SKM-1 (cell line): ENCODE data around the gene LMOD1.
"Not testable (repeated sequence)": the region's sequence is repeated elsewhere in the genome, so short reads cannot be mapped to it uniquely, and the experiment has no call there.

Source experiments
- DNase-seq: peaks from one replicate; lab custom pipeline; 2025; ENCODE audit not compliant: unreplicated experiment; lab: John Stamatoyannopoulos, UW

The LMOD1 gene

GRCh38 chr1:201877877-201878401 lies 68.4 kb downstream of the LMOD1 start:
- DNase-seq, result peak; percentile 34

GRCh38 chr1:201876148-201876818 lies 70.1 kb downstream of the LMOD1 start:
- no peak for DNase-seq

GRCh38 chr1:201874672-201875071 lies 71.7 kb downstream of the LMOD1 start:
- no peak for DNase-seq

DNA sequence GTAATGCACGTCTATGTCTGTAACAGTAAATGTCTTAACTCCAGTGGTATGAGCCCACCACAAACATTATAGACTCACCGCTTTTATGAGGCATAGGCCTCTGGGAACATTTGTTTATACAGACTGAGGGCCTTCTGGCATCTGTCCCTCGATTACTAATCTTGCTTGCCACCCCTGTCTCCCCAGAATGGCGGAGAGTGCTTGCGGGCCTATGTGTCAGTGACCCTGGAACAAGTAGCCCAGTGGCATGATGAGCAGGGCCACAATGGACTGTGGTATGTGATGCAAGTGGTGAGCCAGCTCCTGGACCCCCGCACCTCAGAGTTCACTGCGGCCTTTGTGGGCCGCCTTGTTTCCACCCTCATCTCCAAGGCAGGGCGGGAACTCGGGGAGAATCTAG lies 76.0 kb downstream of the LMOD1 start:
- no peak for DNase-seq

GRCh38 chr1:201861448-201861847 lies 84.9 kb downstream of the LMOD1 start:
- no peak for DNase-seq

DNA sequence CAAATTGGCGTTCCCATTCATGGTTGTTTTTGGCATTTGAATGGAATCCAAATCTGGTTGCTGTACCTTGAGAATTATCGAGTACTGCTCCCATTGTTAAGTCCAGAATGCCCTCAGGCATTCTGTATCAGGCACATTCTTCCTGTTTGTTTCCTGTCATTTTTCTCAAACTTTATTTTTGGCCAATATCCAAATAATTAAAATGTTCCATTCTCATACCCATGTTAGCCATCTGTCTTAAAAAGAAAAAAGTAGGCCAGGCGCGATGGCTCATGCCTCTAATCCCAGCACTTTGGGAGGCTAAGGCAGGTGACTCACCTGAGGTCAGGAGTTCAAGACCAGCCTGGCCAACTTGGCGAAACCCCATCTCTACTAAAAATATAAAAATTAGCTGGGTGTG lies 86.9 kb downstream of the LMOD1 start:
- DNase-seq, result no peak

DNA sequence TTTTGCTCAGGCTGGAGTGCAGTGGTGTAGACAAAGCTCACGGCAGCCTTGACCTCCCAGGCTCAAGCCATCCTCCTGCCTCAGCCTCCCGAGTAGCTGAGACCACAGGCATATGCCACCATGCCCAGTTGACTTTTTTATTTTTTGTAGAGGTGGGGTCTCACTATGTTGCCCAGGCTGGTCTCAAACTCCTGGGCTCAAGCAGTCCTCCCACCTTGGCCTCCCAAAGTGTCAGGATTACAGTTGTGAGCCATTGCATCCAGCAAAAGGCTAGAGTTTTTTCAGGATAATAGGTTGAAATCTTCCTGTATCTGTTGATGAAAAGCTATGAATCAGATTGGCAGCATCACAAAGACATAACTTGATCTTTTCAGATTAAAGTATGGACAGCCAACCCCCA lies 89.6 kb downstream of the LMOD1 start:
- not testable (repeated sequence) for DNase-seq

GRCh38 chr1:201851949-201852348 lies 94.4 kb downstream of the LMOD1 start:
- no peak for DNase-seq

DNA sequence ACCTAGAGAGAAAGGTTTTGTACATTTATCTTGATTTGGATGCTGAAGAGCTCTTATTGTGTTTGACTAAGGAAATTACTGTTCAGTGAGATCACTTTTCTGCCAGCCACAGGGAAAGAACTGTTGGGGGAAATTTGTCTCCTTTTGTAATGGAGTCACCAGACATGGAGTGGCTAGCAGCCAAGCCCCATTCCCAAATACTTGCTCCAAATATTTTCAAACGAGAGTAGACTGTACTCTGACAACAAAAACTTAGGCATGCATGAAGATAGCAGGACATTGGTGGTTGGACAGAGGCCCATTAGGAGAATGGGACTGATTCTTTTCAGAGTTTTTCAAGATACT lies 96.3 kb downstream of the LMOD1 start:
- DNase-seq, result no peak

GRCh38 chr1:201849372-201850052 lies 96.8 kb downstream of the LMOD1 start:
- DNase-seq, result no peak

- no peak for DNase-seq
Measured at GRCh38 chr1:201848230-201848629, 98.1 kb downstream of the LMOD1 start.

DNA sequence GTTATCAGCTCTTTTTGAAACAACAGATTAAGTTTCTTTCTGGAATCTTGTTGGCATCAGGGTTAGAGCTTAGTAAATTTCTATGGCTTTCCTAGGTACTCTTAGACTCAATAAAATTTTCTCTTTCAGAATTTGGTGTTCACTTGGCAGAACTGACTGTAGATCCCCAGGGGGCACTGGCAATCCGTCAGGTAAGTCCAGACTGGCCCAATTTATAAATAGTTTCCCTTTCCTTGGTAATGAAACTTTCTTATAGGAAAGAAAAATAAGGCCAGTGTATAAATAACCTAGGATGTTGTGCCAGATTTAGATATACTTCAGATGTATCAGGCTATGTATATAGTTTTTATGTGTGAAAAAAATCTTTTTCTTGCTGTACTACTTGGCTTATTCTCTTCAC lies 99.2 kb downstream of the LMOD1 start:
- DNase-seq, result no peak
